Measurements from ENCODE around the gene CIZ1. TPM values are rescaled to one million over a fixed set of nuclear protein-coding genes. Genes with fewer than 3 reads are reported as not detected.
A peak's percentile ranks its signal among the peaks of the same experiment; 100 is the strongest.

CIZ1 gene
- total and polyA plus RNA-seq, 2 donors, result 25.4 to 36.5 TPM

DNA sequence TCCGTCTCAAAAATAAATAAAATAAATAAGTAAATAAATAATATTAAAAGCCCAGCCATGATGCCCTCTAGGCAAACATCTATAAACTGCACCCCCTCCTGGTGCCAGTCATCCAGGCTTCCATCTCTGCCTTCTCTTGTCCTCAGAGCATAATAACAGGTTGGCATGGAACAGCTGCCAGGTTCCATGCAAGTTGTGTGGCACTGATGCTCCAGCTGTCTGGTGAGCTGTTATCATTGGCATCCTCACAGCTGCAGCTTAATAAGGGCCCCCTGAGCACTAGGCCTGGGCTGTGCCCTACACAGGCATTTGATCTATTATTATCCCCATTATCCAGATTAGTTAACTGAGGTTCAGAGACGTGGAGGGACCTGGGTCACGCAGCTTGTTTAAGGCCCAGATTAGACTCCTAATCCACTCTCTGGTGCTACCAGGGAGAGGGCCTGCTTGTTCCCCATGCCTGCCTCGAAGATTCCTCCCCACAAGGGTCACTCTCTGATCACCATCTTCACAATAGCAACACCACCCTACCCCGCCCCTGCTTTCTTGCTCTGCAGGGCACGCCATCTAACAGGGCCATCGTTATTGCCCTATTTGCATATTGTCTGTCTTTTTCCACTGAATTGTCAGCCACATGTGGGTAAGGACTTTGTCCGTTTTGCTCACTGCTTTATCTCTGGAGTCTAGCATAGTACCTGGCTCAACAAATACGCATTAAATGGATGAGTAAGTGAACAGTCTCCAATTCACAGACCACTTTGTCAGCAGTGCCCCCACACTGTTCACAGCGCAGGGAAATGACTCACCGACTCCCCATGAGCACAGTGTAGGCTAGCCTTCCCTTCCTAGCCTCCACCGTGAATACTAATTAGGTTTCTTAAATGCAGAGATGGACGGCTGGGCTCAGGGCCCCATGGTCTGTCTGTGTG lies 10.3 kb upstream of the CIZ1 start:
- Histone ChIP-seq H3K36me3 (ENCODE audit: control insufficient read depth in 2 of 2, insufficient read depth in 2 of 2, low read length in 1 of 2) (no peaks in the 10 kb centered on the region), H3K27ac (ENCODE audit: low read depth in 1 of 2, low read length in 1 of 2) (no peak overlapping the region), H3K9me3 (ENCODE audit: control insufficient read depth in 2 of 2, insufficient read depth in 1 of 2, low read length in 1 of 2) (peaks cover 0 to 7% of the 10 kb centered on the region in 2 donors), H3K4me3 (ENCODE audit: low read length in 2 of 2) (no peak overlapping the region), H3K27me3 (ENCODE audit: control insufficient read depth in 2 of 2, insufficient read depth in 1 of 2, low read length in 1 of 2) (peaks cover 24 to 35% of the 10 kb centered on the region in 2 donors), H3K4me1 (ENCODE audit: control insufficient read depth in 2 of 2, insufficient read depth in 2 of 2, low read length in 2 of 2) (peaks cover 5 to 13% of the 10 kb centered on the region in 2 donors)
- no peak for DNase-seq (ENCODE audit: low read depth in 6 of 9, low spot score in 9 of 9)
- WGBS, result 97% methylated on average over 13 of the region's 13 CpGs

DNA sequence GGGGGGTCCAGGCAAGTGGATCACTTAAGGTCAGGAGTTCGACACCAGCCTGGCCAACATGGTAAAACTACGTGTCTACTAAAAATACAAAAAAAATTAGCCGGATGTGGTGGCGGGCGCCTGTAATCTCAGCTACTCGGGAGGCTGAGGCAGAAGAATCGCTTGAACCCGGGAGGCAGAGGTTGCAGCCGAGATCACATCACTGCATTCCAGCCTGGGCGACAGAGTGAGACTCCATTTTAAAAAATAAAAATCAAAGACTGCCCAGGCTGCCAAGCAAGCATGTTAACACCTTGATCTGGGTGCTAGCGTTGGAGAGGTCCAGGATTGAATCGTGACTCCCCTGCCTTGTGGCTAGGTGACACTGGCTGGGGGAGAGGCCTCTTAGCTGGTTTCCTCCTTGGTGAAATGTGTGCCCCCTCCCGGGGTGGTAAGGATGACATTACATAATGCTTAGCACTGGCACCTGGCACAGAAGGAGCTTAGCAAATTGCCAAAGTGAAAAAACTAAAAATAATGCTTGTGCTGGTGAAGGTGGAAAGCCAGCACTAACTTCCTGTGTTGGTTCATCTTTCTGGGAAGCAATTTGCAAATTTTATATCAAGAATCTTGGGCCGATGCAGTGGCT lies 2.2 kb upstream of the CIZ1 start:
- WGBS, result 80% methylated on average over 14 of the region's 14 CpGs
- H3K9me3 ChIP-seq (ENCODE audit: control insufficient read depth in 2 of 2, insufficient read depth in 1 of 2, low read length in 1 of 2), result peaks cover 0 to 1% of the 10 kb centered on the region in 2 donors
- H3K27me3 ChIP-seq (ENCODE audit: control insufficient read depth in 2 of 2, insufficient read depth in 1 of 2, low read length in 1 of 2), result peaks cover 13 to 28% of the 10 kb centered on the region in 2 donors
- no peak overlapping the region for H3K27ac ChIP-seq (ENCODE audit: low read depth in 1 of 2, low read length in 1 of 2)
- no peak overlapping the region for H3K4me3 ChIP-seq (ENCODE audit: low read length in 2 of 2)
- peaks cover 4 to 11% of the 10 kb centered on the region in 2 donors for H3K36me3 ChIP-seq (ENCODE audit: control insufficient read depth in 2 of 2, insufficient read depth in 2 of 2, low read length in 1 of 2)
- no peak for DNase-seq (ENCODE audit: low read depth in 6 of 9, low spot score in 9 of 9)
- H3K4me1 ChIP-seq (ENCODE audit: control insufficient read depth in 2 of 2, insufficient read depth in 2 of 2, low read length in 2 of 2), result peaks cover 10 to 27% of the 10 kb centered on the region in 2 donors

DNA sequence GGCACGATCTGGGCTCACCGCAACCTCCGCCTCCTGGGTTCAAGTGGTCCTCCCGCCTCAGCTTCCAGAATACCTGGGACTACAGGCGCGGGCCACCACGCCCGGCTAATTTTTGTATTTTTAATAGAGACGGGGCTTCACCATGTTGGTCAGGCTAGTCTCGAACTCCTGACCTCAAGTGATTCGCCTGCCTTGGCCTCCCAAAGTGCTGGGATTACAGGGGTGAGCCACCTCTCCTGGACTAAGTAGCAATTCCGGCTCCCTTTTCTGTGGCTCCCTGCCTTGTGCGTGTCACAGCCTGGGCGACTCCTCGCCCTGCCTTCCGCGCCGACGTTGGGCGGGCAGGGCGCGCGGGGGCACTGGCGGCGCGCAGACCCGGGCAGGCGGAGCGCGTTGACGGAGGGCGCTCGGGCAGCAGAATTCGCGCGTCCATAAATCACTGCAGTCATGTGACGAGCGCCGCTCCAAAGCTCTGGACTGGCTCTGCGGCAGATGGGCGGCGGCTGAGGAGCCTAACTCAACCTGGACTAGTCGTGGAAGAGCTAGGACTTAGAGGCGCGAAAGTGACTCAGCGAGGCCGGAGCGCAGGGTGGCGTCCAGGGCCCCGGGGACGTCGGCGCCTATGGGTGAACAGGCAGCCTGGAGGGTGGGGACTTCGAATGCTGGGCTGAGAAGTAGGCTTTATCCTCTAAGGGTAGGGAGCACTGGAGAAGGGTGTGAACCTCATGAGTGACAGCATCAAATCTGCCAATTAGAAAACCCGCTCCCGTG lies 1.4 kb upstream of the CIZ1 start:
- DNase-seq (ENCODE audit: low read depth in 6 of 9, low spot score in 9 of 9), result peak in 1 of 9 donors; percentile 62
- 32% methylated on average over 56 of the region's 56 CpGs for whole genome bisulfite sequencing
- H3K4me1 ChIP-seq (ENCODE audit: control insufficient read depth in 2 of 2, insufficient read depth in 2 of 2, low read length in 2 of 2), result peaks cover 10 to 27% of the 10 kb centered on the region in 2 donors
- H3K27ac ChIP-seq (ENCODE audit: low read depth in 1 of 2, low read length in 1 of 2), result no peak overlapping the region
- peak overlapping the region in 1 of 2 donors; percentile 13 for H3K4me3 ChIP-seq (ENCODE audit: low read length in 2 of 2)
- H3K36me3 ChIP-seq (ENCODE audit: control insufficient read depth in 2 of 2, insufficient read depth in 2 of 2, low read length in 1 of 2), result peaks cover 4 to 15% of the 10 kb centered on the region in 2 donors
- H3K9me3 ChIP-seq (ENCODE audit: control insufficient read depth in 2 of 2, insufficient read depth in 1 of 2, low read length in 1 of 2), result peaks cover 0 to 1% of the 10 kb centered on the region in 2 donors
- peaks cover 13 to 28% of the 10 kb centered on the region in 2 donors for H3K27me3 ChIP-seq (ENCODE audit: control insufficient read depth in 2 of 2, insufficient read depth in 1 of 2, low read length in 1 of 2)

DNA sequence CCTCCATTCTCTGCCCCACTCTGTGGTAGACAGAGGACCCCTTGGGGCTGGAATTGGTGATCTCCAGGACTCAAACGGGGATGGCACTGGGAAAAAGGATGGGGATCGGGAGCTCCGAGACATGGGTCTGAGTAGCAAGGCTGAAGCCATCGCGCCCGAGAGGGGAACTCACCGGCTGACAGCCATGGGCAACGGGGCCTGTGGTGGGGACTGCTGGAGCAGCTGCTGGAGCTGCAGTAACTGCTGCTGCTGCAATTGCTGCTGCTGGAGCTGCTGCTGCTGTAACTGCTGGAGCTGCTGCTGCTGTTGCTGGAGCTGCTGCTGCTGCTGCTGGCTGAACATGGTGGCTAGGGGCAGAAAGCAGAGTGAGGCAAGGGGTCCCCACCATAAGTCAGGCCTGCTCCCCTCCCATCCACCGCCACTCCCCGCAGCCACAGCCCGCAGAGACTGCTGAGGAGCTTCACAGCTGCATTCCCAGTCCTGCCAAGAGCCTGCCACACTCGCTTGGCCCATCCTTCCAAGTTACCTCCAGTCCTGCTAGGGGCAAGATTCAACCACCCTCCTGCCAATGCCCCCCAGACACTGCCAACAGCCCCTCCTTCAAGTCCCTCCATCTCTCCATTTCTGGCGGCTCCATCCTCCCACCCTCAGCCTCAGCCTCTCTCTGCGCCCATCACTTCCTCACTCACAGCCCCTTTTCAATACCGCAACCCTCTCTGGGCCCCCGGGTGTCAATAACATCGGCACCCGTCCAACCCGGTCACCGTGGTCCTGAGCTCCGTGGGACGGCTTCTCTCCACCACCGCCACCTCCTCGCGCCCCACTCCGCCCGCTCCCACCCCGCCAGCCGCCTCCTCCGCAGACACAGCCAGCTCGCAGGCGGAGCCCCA lies 611 bp downstream of the CIZ1 start:
- Histone ChIP-seq H3K36me3 (ENCODE audit: control insufficient read depth in 2 of 2, insufficient read depth in 2 of 2, low read length in 1 of 2) (peaks cover 11 to 29% of the 10 kb centered on the region in 2 donors), H3K4me3 (ENCODE audit: low read length in 2 of 2) (peak overlapping the region; percentile 66 to 77), H3K27me3 (ENCODE audit: control insufficient read depth in 2 of 2, insufficient read depth in 1 of 2, low read length in 1 of 2) (peaks cover 13 to 28% of the 10 kb centered on the region in 2 donors), H3K9me3 (ENCODE audit: control insufficient read depth in 2 of 2, insufficient read depth in 1 of 2, low read length in 1 of 2) (peaks cover 0 to 1% of the 10 kb centered on the region in 2 donors), H3K4me1 (ENCODE audit: control insufficient read depth in 2 of 2, insufficient read depth in 2 of 2, low read length in 2 of 2) (peaks cover 10 to 27% of the 10 kb centered on the region in 2 donors), H3K27ac (ENCODE audit: low read depth in 1 of 2, low read length in 1 of 2) (peak overlapping the region in 1 of 2 donors; percentile 55)
- DNase-seq (ENCODE audit: low read depth in 6 of 9, low spot score in 9 of 9), result peak in 4 of 9 donors; percentile 15 to 47 (median 31)
- WGBS, result 25% methylated on average over 32 of the region's 32 CpGs

DNA sequence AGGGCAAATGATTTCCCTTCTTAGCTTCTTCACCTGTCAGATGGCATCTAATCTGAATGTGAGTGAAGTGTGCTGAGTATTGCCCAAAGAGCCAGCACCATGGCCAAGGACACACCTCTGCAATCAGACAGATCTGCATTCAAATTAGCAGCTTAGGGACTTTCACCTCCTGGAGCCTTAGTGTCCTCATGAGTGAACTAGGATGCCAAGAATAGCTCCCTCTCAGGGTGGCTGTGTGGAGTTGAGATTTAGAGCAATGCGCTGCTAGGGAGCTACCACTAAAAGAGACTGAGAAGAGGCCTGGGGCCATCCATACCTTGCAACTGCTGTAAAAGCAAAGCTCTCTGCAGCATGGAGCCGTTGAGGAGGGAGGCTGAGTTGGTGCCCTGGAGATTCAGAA lies 1.4 kb downstream of the CIZ1 start:
- WGBS, result 98% methylated on average over 2 of the region's 2 CpGs

DNA sequence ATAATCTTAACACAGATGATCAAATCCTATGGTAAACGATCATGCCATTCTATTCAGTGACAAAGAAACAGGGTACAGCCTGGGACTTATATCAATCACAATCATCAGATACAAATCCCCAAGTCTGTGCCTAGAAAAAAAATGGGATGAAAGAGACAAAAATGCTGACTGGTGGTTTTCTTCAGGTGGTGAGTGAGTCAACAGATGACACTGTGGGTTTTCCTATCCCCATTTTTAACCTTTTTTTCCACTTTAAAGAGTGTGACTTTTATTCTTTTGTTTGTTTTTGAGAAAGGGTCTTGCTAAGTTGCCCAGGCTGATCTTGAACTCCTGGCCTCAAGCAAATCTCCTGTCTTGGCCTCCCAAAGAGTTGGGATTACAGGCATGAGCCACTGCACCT lies 3.2 kb downstream of the CIZ1 start:
- Histone ChIP-seq H3K9me3 (ENCODE audit: control insufficient read depth in 2 of 2, insufficient read depth in 1 of 2, low read length in 1 of 2) (peaks cover 0 to 1% of the 10 kb centered on the region in 2 donors), H3K27ac (ENCODE audit: low read depth in 1 of 2, low read length in 1 of 2) (no peak overlapping the region), H3K36me3 (ENCODE audit: control insufficient read depth in 2 of 2, insufficient read depth in 2 of 2, low read length in 1 of 2) (peaks cover 25 to 43% of the 10 kb centered on the region in 2 donors), H3K27me3 (ENCODE audit: control insufficient read depth in 2 of 2, insufficient read depth in 1 of 2, low read length in 1 of 2) (peaks cover 12 to 18% of the 10 kb centered on the region in 2 donors), H3K4me3 (ENCODE audit: low read length in 2 of 2) (no peak overlapping the region), H3K4me1 (ENCODE audit: control insufficient read depth in 2 of 2, insufficient read depth in 2 of 2, low read length in 2 of 2) (peaks cover 10 to 27% of the 10 kb centered on the region in 2 donors)
- WGBS, result 97% methylated on average over 1 of the region's 1 CpG
- no peak for DNase-seq (ENCODE audit: low read depth in 6 of 9, low spot score in 9 of 9)

More for the DNA sequence above, 1.4 kb downstream of the CIZ1 start:
- no peak overlapping the region for H3K4me3 ChIP-seq (ENCODE audit: low read length in 2 of 2)
- H3K9me3 ChIP-seq (ENCODE audit: control insufficient read depth in 2 of 2, insufficient read depth in 1 of 2, low read length in 1 of 2), result peaks cover 0 to 1% of the 10 kb centered on the region in 2 donors
- H3K27ac ChIP-seq (ENCODE audit: low read depth in 1 of 2, low read length in 1 of 2), result no peak overlapping the region
- peaks cover 18 to 36% of the 10 kb centered on the region in 2 donors for H3K36me3 ChIP-seq (ENCODE audit: control insufficient read depth in 2 of 2, insufficient read depth in 2 of 2, low read length in 1 of 2)
- peaks cover 13 to 28% of the 10 kb centered on the region in 2 donors for H3K27me3 ChIP-seq (ENCODE audit: control insufficient read depth in 2 of 2, insufficient read depth in 1 of 2, low read length in 1 of 2)
- peaks cover 10 to 27% of the 10 kb centered on the region in 2 donors for H3K4me1 ChIP-seq (ENCODE audit: control insufficient read depth in 2 of 2, insufficient read depth in 2 of 2, low read length in 2 of 2)
- no peak for DNase-seq (ENCODE audit: low read depth in 6 of 9, low spot score in 9 of 9)

DNA sequence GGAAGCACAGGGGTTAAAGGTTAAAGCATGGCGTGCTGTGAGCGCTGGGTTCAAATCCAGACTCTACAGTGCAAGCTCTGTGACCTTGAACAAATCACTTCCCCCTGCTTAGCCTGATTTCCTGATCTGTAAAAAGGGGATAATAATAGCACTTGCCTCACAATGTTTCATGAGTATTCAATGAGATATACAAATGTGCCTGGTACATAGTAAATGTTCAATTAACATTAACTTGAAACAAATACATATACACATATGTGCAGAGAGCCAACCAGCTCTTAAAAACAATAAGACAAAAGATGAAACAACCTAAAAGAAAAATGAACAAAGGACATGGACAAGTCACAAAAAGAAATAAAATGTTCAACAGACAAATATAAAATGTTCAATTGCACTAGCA lies 4.0 kb downstream of the CIZ1 start:
- WGBS, result 98% methylated on average over 2 of the region's 2 CpGs
- H3K4me3 ChIP-seq (ENCODE audit: low read length in 2 of 2), result no peak overlapping the region

More for the DNA sequence above, 4.0 kb downstream of the CIZ1 start:
- Histone ChIP-seq H3K9me3 (ENCODE audit: control insufficient read depth in 2 of 2, insufficient read depth in 1 of 2, low read length in 1 of 2) (no peaks in the 10 kb centered on the region), H3K4me1 (ENCODE audit: control insufficient read depth in 2 of 2, insufficient read depth in 2 of 2, low read length in 2 of 2) (peaks cover 10 to 21% of the 10 kb centered on the region in 2 donors), H3K27ac (ENCODE audit: low read depth in 1 of 2, low read length in 1 of 2) (no peak overlapping the region), H3K27me3 (ENCODE audit: control insufficient read depth in 2 of 2, insufficient read depth in 1 of 2, low read length in 1 of 2) (peaks cover 7 to 9% of the 10 kb centered on the region in 2 donors), H3K36me3 (ENCODE audit: control insufficient read depth in 2 of 2, insufficient read depth in 2 of 2, low read length in 1 of 2) (peaks cover 34 to 52% of the 10 kb centered on the region in 2 donors)
- DNase-seq (ENCODE audit: low read depth in 6 of 9, low spot score in 9 of 9), result no peak
